Measurements from ENCODE around the gene ANKFN1. TPM values are rescaled to one million over a fixed set of nuclear protein-coding genes. Genes with fewer than 3 reads are reported as not detected.

ANKFN1 gene
- total and polyA plus RNA-seq, 3 donors from 2014 or later = 3.7 to 11.4 (median 5.1) TPM

DNA sequence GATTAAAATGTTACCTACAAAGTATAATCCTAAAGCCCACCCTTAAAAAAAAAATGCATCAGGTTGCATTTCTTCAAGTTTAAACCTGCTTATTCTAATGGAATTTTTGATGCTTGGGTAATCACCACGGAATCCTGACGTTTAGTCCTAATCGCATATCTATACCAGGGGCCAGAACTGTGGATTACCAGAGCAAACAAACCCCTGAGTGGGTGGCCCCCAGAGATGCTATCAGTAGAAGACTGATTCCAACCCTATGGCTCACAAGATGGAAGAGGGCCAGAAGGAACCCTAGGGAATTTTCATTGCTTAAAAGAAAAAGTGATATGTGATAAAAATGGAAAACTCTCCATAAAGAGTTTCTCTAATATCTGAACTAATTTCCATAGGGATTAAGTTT is 288.0 kb downstream of the ANKFN1 start:
- no peak for DNase-seq
- Histone ChIP-seq H3K4me3 (no peak overlapping the region), H3K27ac (no peak overlapping the region), H3K27me3 (no peaks in the 10 kb centered on the region), H3K4me1 (no peaks in the 10 kb centered on the region), H3K9me3 (no peaks in the 10 kb centered on the region), H3K36me3 (ENCODE audit: low read depth, missing control alignments) (no peaks in the 10 kb centered on the region)
- 47 to 62% methylated on average over 3 of the region's 3 CpGs for WGBS, 2 donors
- intact Hi-C loops (cut with DNase I; ENCODE audit: low total_unique reads) = no loop called here
- no peak for TF ChIP-seq POLR2A (IDR thresholded peaks at IDR 0.05)
- TF ChIP-seq, protein P1, sequence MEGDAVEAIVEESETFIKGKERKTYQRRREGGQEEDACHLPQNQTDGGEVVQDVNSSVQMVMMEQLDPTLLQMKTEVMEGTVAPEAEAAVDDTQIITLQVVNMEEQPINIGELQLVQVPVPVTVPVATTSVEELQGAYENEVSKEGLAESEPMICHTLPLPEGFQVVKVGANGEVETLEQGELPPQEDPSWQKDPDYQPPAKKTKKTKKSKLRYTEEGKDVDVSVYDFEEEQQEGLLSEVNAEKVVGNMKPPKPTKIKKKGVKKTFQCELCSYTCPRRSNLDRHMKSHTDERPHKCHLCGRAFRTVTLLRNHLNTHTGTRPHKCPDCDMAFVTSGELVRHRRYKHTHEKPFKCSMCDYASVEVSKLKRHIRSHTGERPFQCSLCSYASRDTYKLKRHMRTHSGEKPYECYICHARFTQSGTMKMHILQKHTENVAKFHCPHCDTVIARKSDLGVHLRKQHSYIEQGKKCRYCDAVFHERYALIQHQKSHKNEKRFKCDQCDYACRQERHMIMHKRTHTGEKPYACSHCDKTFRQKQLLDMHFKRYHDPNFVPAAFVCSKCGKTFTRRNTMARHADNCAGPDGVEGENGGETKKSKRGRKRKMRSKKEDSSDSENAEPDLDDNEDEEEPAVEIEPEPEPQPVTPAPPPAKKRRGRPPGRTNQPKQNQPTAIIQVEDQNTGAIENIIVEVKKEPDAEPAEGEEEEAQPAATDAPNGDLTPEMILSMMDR (IDR thresholded peaks at IDR 0.05) = no peak

DNA sequence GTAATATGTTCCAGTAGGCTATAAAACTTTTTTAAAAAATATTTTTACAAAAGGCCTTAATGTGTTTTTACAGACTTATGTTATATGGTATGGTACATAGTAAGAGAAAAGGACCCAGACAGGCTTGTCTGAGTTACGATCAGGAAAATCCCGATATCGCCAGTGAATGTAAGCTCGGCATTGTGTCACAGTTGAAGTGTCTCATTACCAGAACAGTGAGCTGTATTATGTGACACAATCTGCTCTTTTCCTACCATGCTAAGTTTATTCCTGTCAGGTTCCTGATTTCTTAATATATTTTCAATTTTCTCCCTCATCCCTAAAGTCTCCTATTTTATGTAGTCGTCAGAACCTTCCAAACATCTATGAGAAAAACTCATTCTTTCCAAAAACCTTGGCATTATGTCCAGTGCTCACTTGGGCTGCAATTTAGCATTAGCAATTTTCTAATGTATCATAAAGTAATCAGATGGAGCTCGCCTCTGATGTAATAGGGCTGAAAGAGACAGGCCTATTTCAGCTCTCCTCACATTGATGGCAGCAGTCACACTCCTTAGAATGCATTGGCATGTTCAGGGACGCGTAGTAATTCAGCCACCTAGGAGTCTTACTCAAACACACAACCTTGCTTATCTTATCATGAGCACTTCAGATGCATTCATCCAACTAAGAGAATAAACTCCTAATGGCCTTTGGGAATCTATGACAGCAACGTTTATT is 292.6 kb downstream of the ANKFN1 start:
- no peak for TF ChIP-seq POLR2A (IDR thresholded peaks at IDR 0.05)
- TF ChIP-seq, protein P1 (IDR thresholded peaks at IDR 0.05) = no peak
- Histone ChIP-seq H3K27me3 (no peaks in the 10 kb centered on the region), H3K4me3 (no peak overlapping the region), H3K27ac (no peak overlapping the region), H3K36me3 (ENCODE audit: low read depth, missing control alignments) (no peaks in the 10 kb centered on the region), H3K4me1 (no peaks in the 10 kb centered on the region), H3K9me3 (no peaks in the 10 kb centered on the region)
- DNase-seq = no peak
- 88 to 91% methylated on average over 9 of the region's 9 CpGs for WGBS, 2 donors
- intact Hi-C loops (cut with DNase I; ENCODE audit: low total_unique reads) = no loop called here

DNA sequence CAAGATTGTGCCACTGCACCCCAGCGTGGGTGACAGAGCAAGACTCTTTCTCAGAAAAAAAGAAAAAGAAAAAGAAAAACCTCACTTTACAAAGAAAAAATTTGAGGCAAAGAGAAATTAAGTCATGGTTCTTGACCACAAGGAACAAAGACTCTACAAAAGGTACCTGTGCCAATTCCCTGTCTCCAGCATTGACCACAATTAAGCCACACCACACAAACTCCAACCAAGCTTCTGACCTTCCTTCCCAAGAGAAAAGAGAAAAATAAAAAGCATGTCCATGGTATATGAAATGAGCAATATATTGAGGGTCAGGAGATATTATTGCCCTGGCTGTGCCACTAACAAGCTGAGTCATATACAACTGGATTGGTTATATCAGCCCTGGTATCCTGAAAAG is 293.9 kb downstream of the ANKFN1 start:
- Histone ChIP-seq H3K27ac (no peak overlapping the region), H3K27me3 (no peaks in the 10 kb centered on the region), H3K4me3 (no peak overlapping the region), H3K4me1 (no peaks in the 10 kb centered on the region), H3K36me3 (ENCODE audit: low read depth, missing control alignments) (no peaks in the 10 kb centered on the region), H3K9me3 (no peaks in the 10 kb centered on the region)
- no peak for DNase-seq
- WGBS, 2 donors = 97 to 100% methylated on average over 1 of the region's 1 CpG
- TF ChIP-seq POLR2A (IDR thresholded peaks at IDR 0.05) = no peak
- TF ChIP-seq, protein P1 (IDR thresholded peaks at IDR 0.05) = no peak
- intact Hi-C loops (cut with DNase I; ENCODE audit: low total_unique reads) = no loop called here

DNA sequence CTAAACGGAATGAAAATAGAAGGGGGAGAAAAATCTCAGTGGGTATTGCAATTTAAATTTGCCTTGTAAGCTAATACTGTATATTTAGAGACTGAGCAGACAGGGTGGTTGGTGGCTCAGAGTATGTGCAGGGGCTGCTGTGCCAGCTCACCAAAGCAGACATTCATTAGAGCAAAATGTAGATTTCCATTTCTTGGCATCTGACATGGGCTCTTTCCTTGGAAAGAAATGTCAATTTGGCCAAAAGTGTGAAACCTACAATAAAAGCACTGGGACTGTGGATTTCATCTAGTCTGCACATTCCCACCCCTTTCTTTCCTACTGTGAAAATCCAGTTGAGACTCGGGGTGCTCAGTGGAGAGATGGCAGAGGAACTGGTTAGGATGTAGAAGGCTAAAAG is 295.1 kb downstream of the ANKFN1 start:
- Histone ChIP-seq H3K36me3 (ENCODE audit: low read depth, missing control alignments) (no peaks in the 10 kb centered on the region), H3K27ac (no peak overlapping the region), H3K4me3 (no peak overlapping the region), H3K27me3 (no peaks in the 10 kb centered on the region), H3K4me1 (no peaks in the 10 kb centered on the region), H3K9me3 (no peaks in the 10 kb centered on the region)
- 51 to 65% methylated on average over 2 of the region's 2 CpGs for WGBS, 2 donors
- DNase-seq = no peak
- intact Hi-C loops (cut with DNase I; ENCODE audit: low total_unique reads) = no loop called here
- TF ChIP-seq POLR2A (IDR thresholded peaks at IDR 0.05) = no peak
- TF ChIP-seq, protein P1 (IDR thresholded peaks at IDR 0.05) = no peak

DNA sequence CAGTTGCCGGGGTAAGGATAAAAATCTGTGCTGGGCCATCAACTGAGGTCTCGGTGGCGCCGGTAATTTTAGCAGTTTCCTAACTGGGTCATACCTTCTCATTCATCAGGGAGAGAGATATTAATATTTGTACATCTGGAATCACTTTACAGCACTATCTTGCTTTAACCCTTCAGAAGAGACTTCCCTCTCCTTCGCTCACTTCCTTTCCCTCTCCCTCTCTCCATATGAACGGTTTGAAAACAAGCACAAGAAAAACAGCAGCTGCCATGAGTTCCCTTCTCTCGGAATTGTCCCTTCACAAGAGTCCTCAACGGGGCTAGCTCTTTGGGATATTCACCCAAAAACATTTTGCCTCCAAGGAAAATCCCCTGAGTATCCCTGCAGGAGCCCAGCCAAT is 295.9 kb downstream of the ANKFN1 start:
- 33 to 62% methylated on average over 8 of the region's 8 CpGs for WGBS, 2 donors
- no peaks in the 10 kb centered on the region for H3K9me3 ChIP-seq
- H3K4me3 ChIP-seq = no peak overlapping the region
- TF ChIP-seq, protein P1 (IDR thresholded peaks at IDR 0.05) = no peak
- no peak for TF ChIP-seq POLR2A (IDR thresholded peaks at IDR 0.05)
- no peaks in the 10 kb centered on the region for H3K27me3 ChIP-seq
- H3K4me1 ChIP-seq = no peaks in the 10 kb centered on the region
- no peak for DNase-seq
- H3K27ac ChIP-seq = no peak overlapping the region
- intact Hi-C loops (cut with DNase I; ENCODE audit: low total_unique reads) = no loop called here
- H3K36me3 ChIP-seq (ENCODE audit: low read depth, missing control alignments) = no peaks in the 10 kb centered on the region
